Natural killer cell treated with Interleukin-12 subunit alpha and Interleukin-12 subunit beta and Interleukin-15 and Interleukin-18, amount 100 ng/mL, for 72 hours (primary cell): ENCODE data around the gene TBC1D19. TPM values are rescaled to one million over a fixed set of nuclear protein-coding genes. Genes with fewer than 3 reads are reported as not detected.
A peak's percentile ranks its signal among the peaks of the same experiment; 100 is the strongest.
"Not testable (repeated sequence)": the region's sequence is repeated elsewhere in the genome, so short reads cannot be mapped to it uniquely, and the experiment has no call there.

Experiments used
- ATAC-seq, 2 donors: fragments of 150-1000 bp; cut with Tn5 transposase in 1 of 2; sonication (Bioruptor Pico), chemical (Tn5 transposase) in 1 of 2; 2 replicates each; pipeline ENCODE4 v1.10.0; 2021
- DNase-seq: peaks from one replicate; pipeline ENCODE4 v3.0.0; 2022; ENCODE audit warnings: low spot score
- H3K27ac Mint-ChIP-seq, 2 donors: 1 replicate in 1 of 2; 2 replicates in 1 of 2; pipeline ENCODE4 v1.8.0; 2022; ENCODE audit warnings: mixed read lengths in 2 of 2, mild to moderate bottlenecking in 1 of 2, moderate library complexity in 1 of 2
- H3K27me3 Mint-ChIP-seq, 2 donors: 1 replicate in 1 of 2; 2 replicates in 1 of 2; pipeline ENCODE4 v1.8.0; 2022; ENCODE audit warnings: mixed read lengths in 2 of 2
- H3K36me3 Mint-ChIP-seq: one replicate; pipeline ENCODE4 v1.8.0; 2022; ENCODE audit warnings: mixed read lengths
- H3K4me1 Mint-ChIP-seq, 2 donors: 1 replicate in 1 of 2; 2 replicates in 1 of 2; pipeline ENCODE4 v1.8.0; 2022; ENCODE audit warnings: low read depth in 2 of 2, mixed read lengths in 2 of 2, mild to moderate bottlenecking in 1 of 2
- H3K4me3 Mint-ChIP-seq: one replicate; pipeline ENCODE4 v1.8.0; 2022; ENCODE audit warnings: mixed read lengths
- H3K9me3 Mint-ChIP-seq: 2 replicates; pipeline ENCODE4 v1.8.0; 2022; ENCODE audit warnings: mixed read lengths
- total RNA-seq, 2 donors: library from RNA; stranded (reverse); gene quantifications; one replicate each; pipeline ENCODE4 v1.2.3, GENCODE V29; 2022

Gene TBC1D19
- total RNA-seq, 2 donors from 2014 or later: 5.7 to 7.2 TPM

DNA sequence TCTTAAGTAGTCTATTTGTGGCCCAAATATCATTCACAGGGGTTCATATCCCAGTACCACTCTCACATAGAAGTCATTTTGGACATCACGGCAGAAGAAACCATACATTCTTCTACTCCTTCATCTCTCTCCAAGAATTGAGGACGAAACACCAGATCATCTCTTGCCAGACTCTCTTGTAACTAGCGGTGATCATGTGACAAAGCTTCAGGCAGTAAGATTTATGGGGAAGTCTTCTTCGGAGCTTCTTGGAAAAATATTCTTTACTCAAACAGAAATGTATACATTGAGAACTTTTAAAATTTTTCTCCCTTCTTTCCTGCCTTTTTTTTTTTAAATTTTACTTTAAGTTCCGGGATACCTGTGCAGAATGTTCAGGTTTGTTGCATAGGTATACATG, 4.7 kb upstream of the TBC1D19 start:
- Mint-ChIP-seq H3K36me3 (no peaks in the 10 kb centered on the region), H3K9me3 (no peaks in the 10 kb centered on the region), H3K27me3 (peaks cover 0 to 6% of the 10 kb centered on the region in 2 donors), H3K27ac (no peak overlapping the region), H3K4me1 (peaks cover 8 to 14% of the 10 kb centered on the region in 2 donors), H3K4me3 (no peak overlapping the region)
- ATAC-seq: no peak
- DNase-seq: no peak

DNA sequence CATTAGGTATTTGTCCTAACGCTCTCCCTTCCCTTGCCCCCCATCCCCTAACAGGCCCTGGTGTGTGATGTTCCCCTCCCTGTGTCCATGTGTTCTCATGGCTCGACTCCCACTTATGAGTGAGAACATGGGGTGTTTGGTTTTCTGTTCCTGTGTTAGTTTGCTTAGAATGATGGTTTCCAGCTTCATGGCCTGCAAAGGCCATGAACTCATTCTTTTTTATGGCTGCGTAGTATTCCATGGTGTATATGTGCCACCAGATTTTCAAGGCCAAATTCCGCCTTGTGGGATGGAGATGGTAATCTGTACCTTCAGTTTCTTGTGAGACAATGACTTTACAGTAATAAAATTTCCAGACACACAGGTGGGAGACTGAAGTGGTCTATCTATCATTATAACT, 2.5 kb upstream of the TBC1D19 start:
- peaks cover 21 to 25% of the 10 kb centered on the region in 2 donors for H3K4me1 Mint-ChIP-seq
- H3K4me3 Mint-ChIP-seq, H3K9me3 Mint-ChIP-seq, H3K36me3 Mint-ChIP-seq, ATAC-seq, DNase-seq, H3K27ac Mint-ChIP-seq, H3K27me3 Mint-ChIP-seq: not testable (repeated sequence)

GRCh38 chr4:26583538-26583864, 383 bp upstream of the TBC1D19 start:
- H3K9me3 Mint-ChIP-seq: no peaks in the 10 kb centered on the region
- ATAC-seq (peak; percentile 71 to 74), DNase-seq (no peak)
- H3K36me3 Mint-ChIP-seq: no peaks in the 10 kb centered on the region
- peak overlapping the region; percentile 95 for H3K4me3 Mint-ChIP-seq
- H3K27ac Mint-ChIP-seq: peak overlapping the region; percentile 94 to 96
- H3K27me3 Mint-ChIP-seq: no peaks in the 10 kb centered on the region
- peaks cover 23 to 25% of the 10 kb centered on the region in 2 donors for H3K4me1 Mint-ChIP-seq

DNA sequence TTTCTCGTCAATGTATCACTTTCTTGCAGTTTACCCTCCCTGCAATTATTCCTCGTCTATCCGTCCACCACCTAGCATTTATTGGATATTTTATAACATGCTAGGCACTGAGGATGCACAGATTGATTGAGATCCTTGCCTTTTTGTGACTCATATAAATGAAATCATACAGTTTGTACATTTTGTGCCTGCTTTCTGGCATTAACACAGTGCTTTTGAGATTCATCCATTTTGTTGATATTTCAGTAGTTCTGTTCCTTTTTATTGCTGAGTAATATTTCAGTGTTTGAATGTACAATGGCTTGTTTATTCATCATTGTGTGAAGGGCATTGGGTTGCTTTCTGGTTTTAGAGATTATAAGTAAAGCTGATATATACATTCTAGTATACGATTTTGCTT, 841 bp downstream of the TBC1D19 start:
- H3K36me3 Mint-ChIP-seq: no peaks in the 10 kb centered on the region
- DNase-seq (no peak), ATAC-seq (no peak)
- no peaks in the 10 kb centered on the region for H3K27me3 Mint-ChIP-seq
- H3K4me3 Mint-ChIP-seq: peak overlapping the region; percentile 95
- H3K27ac Mint-ChIP-seq: peak overlapping the region; percentile 94 to 96
- H3K4me1 Mint-ChIP-seq: peaks cover 26 to 30% of the 10 kb centered on the region in 2 donors
- H3K9me3 Mint-ChIP-seq: no peaks in the 10 kb centered on the region

DNA sequence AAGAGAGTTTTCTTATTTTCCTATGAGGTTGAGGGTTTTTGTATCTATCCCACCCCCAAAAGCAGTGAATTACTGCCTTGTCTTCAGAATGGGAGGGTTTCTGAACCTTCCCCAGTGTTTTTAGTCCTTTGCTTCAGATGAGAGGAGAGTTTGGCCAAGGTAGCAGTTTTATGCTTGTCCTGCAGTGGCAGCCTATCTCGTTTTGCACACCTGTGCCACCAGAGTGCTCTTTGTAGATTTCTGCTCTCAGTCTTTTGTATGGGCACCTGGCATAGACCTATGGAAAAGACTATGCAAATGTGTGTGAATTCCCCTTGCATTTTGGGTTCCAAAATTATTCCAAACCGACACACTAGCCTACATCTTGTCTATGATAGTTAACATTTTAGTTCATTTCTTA, 5.8 kb downstream of the TBC1D19 start:
- Mint-ChIP-seq H3K27me3 (no peaks in the 10 kb centered on the region), H3K27ac (no peak overlapping the region), H3K9me3 (no peaks in the 10 kb centered on the region), H3K4me1 (peaks cover 18 to 23% of the 10 kb centered on the region in 2 donors), H3K4me3 (no peak overlapping the region), H3K36me3 (no peaks in the 10 kb centered on the region)
- ATAC-seq (no peak), DNase-seq (no peak)

DNA sequence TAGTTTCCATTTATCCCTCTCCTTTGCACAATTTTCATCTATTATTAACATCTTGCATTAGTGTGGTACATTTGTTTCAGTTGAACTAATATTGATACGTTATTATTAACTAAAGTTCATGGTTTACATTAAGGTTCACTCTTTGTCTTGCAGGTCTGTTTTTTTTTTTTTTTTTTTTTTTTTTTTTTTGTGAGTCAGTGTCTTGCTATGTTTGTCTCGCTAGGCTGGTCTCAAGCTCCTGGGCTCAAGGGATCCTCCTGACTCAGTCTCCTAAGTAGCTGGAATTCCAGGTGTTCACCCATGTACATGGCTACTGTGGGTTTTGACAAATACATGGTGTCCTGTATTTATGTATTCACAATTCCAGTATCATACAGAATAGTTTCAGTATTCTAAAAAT, 6.8 kb downstream of the TBC1D19 start:
- DNase-seq: no peak
- peaks cover 12 to 14% of the 10 kb centered on the region in 2 donors for H3K4me1 Mint-ChIP-seq
- no peak for ATAC-seq
- H3K36me3 Mint-ChIP-seq: no peaks in the 10 kb centered on the region
- no peak overlapping the region for H3K4me3 Mint-ChIP-seq
- H3K27me3 Mint-ChIP-seq: no peaks in the 10 kb centered on the region
- H3K27ac Mint-ChIP-seq: no peak overlapping the region
- H3K9me3 Mint-ChIP-seq: no peaks in the 10 kb centered on the region

DNA sequence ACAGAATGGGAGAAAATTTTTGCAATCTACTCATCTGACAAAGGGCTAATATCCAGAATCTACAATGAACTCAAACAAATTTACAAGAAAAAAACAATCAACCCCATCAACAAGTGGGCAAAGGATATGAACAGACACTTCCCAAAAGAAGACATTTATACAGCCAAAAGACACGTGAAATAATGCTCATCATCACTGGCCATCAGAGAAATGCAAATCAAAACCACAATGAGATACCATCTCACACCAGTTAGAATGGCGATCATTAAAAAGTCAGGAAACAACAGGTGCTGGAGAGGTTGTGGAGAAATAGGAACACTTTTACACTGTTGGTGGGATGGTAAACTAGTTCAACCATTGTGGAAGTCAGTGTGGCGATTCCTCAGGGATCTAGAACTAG, 9.7 kb downstream of the TBC1D19 start:
- H3K36me3 Mint-ChIP-seq, DNase-seq, H3K27ac Mint-ChIP-seq, H3K4me3 Mint-ChIP-seq, H3K9me3 Mint-ChIP-seq, H3K27me3 Mint-ChIP-seq, ATAC-seq: not testable (repeated sequence)
- H3K4me1 Mint-ChIP-seq: peaks cover 11 to 12% of the 10 kb centered on the region in 2 donors

GRCh38 chr4:26594371-26594770, 10.5 kb downstream of the TBC1D19 start:
- no peak for DNase-seq
- no peaks in the 10 kb centered on the region for H3K9me3 Mint-ChIP-seq
- H3K36me3 Mint-ChIP-seq: no peaks in the 10 kb centered on the region
- peaks cover 9% of the 10 kb centered on the region in 2 donors for H3K4me1 Mint-ChIP-seq
- no peak for ATAC-seq
- H3K27ac Mint-ChIP-seq: no peak overlapping the region
- H3K27me3 Mint-ChIP-seq: no peaks in the 10 kb centered on the region
- no peak overlapping the region for H3K4me3 Mint-ChIP-seq

- Mint-ChIP-seq H3K4me3 (no peak overlapping the region), H3K36me3 (no peaks in the 10 kb centered on the region), H3K27me3 (no peaks in the 10 kb centered on the region), H3K9me3 (no peaks in the 10 kb centered on the region), H3K4me1 (peaks cover 7 to 9% of the 10 kb centered on the region in 2 donors), H3K27ac (no peak overlapping the region)
- DNase-seq: no peak
- no peak for ATAC-seq
Measured at GRCh38 chr4:26594778-26595177, 10.9 kb downstream of the TBC1D19 start.

DNA sequence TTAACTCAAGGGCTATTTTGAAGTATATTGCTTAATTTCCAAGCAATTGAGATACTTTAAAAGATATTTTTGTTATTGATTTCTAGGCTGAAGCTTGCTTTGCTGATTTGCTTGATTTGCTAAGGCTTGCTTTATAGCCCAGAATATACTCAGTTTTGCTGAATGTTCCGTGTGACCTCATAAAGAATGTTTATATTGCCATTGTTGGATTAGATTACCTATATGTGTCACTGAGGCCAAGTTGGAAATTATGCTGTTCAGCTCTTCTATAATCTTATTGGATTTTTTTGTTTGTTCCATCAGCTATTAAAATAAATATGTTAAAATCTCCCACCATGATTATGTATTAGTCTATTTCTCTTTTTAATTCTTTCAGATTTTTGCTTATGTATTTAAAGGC, 13.0 kb downstream of the TBC1D19 start:
- Mint-ChIP-seq H3K27ac (no peak overlapping the region), H3K4me1 (peaks cover 0 to 3% of the 10 kb centered on the region in 2 donors), H3K27me3 (no peaks in the 10 kb centered on the region), H3K4me3 (no peak overlapping the region), H3K9me3 (no peaks in the 10 kb centered on the region), H3K36me3 (no peaks in the 10 kb centered on the region)
- no peak for DNase-seq
- no peak for ATAC-seq

DNA sequence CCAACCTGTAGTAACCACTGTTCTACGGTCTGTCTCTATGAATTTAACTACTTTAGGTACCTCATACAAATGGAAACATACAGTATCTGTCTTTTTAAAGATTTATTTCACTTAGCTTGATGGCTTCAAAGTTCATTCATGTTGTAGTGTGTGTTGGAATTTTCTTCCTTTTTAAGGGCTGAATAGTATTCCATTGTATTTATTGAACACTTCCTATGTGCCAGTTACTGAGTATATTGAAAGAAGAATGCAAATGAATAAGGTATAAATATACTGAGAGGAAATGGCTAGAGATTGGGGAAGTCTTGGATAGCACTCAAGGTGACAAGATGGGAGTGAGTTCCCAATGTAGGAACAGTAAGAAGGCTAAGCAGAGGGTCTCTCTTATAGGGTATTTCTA, 17.3 kb downstream of the TBC1D19 start:
- Mint-ChIP-seq H3K27ac (no peak overlapping the region), H3K4me3 (no peak overlapping the region), H3K36me3 (no peaks in the 10 kb centered on the region), H3K4me1 (peaks cover 0 to 3% of the 10 kb centered on the region in 2 donors), H3K9me3 (no peaks in the 10 kb centered on the region), H3K27me3 (no peaks in the 10 kb centered on the region)
- ATAC-seq (no peak), DNase-seq (no peak)

- ATAC-seq: no peak
- no peak overlapping the region for H3K4me3 Mint-ChIP-seq
- H3K27me3 Mint-ChIP-seq: no peaks in the 10 kb centered on the region
- H3K9me3 Mint-ChIP-seq: no peaks in the 10 kb centered on the region
- DNase-seq: no peak
- peaks cover 28 to 34% of the 10 kb centered on the region in 2 donors for H3K4me1 Mint-ChIP-seq
- no peaks in the 10 kb centered on the region for H3K36me3 Mint-ChIP-seq
- H3K27ac Mint-ChIP-seq: no peak overlapping the region
Measured at GRCh38 chr4:26607776-26608175, 23.9 kb downstream of the TBC1D19 start.

DNA sequence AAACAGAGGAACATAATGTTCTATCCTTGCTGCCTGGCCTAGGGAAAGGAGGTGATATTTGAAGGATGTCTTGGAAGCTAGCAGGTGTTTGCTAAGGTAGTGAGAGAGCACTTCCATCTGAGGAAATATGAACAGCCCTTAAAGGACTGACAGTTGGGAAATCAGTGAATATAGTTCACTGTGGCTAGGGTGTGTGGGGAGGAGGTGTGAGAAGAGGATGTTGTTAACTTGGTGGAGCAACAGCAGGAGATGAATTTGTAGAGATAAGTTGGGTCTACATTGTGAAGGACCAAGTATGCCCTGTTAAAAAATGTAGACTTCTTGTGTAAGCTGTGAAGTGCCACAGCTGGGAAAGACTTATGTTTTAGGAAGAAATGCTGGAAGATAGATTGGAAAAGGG, 25.5 kb downstream of the TBC1D19 start:
- peak overlapping the region; percentile 24 to 30 for H3K27ac Mint-ChIP-seq
- no peaks in the 10 kb centered on the region for H3K36me3 Mint-ChIP-seq
- ATAC-seq: peak; percentile 84 to 91
- peak; percentile 62 for DNase-seq
- no peaks in the 10 kb centered on the region for H3K27me3 Mint-ChIP-seq
- peak overlapping the region; percentile 72 for H3K4me3 Mint-ChIP-seq
- peaks cover 34 to 38% of the 10 kb centered on the region in 2 donors for H3K4me1 Mint-ChIP-seq
- H3K9me3 Mint-ChIP-seq: no peaks in the 10 kb centered on the region

- H3K9me3 Mint-ChIP-seq: no peaks in the 10 kb centered on the region
- peak overlapping the region; percentile 72 for H3K4me3 Mint-ChIP-seq
- no peaks in the 10 kb centered on the region for H3K36me3 Mint-ChIP-seq
- DNase-seq (no peak), ATAC-seq (peak in 1 of 2 donors; percentile 24)
- H3K27ac Mint-ChIP-seq: peak overlapping the region; percentile 24 to 30
- H3K27me3 Mint-ChIP-seq: no peaks in the 10 kb centered on the region
- peaks cover 34 to 38% of the 10 kb centered on the region in 2 donors for H3K4me1 Mint-ChIP-seq
Measured at GRCh38 chr4:26609868-26610267, 26.0 kb downstream of the TBC1D19 start.

- Mint-ChIP-seq H3K27ac (no peak overlapping the region), H3K9me3 (no peaks in the 10 kb centered on the region), H3K27me3 (no peaks in the 10 kb centered on the region), H3K4me3 (no peak overlapping the region), H3K4me1 (peaks cover 33 to 34% of the 10 kb centered on the region in 2 donors), H3K36me3 (no peaks in the 10 kb centered on the region)
- ATAC-seq: no peak
- no peak for DNase-seq
Measured at GRCh38 chr4:26611372-26611771, 27.5 kb downstream of the TBC1D19 start.
